ENCODE measurements around the gene FHDC1. TPM values are rescaled to one million over a fixed set of nuclear protein-coding genes. Genes with fewer than 3 reads are reported as not detected.
A peak's percentile ranks its signal among the peaks of the same experiment; 100 is the strongest.

FHDC1 gene
- total and polyA plus RNA-seq, 10 donors, result 0.82 to 14.3 (median 7.5) TPM

DNA sequence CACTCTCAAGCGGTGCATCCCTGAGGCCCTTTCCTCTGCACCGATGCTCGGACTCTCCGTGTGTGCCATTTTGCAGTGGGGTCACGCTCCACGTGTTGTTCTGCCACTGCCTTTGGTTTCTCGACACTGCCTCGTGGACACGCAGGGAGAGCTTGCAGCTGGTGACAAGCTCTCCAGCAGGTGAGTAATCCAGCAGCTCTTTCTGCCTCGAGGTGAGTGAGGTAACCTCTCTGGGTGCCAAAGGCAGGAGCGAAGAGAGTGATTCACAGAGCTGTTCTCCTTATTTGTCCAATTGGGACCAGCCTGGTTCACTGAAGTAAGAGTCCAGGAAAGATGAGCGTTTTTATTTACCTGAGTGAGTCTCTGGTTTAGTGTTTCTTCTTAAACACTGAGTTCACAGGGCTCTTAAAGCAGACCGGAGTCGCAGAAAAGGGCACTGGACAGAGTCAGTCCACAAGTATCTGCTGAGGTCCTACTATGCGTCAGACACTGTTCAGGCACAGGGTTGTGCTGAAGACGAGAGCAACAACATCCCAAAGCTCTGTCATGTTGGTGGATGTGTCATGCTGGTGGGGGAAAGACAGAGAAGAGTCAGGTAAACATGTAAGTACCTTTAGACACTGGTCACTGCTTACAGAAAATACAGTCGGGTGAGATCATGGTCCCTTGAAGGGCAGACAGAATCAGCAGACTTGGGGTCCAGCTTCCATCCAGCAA is 61.8 kb downstream of the FHDC1 start:
- H3K4me3 ChIP-seq, result no peak overlapping the region
- no peaks in the 10 kb centered on the region for H3K36me3 ChIP-seq
- 85 to 96% (median 90%) methylated on average over 17 of the region's 17 CpGs for WGBS, 5 donors
- no peaks in the 10 kb centered on the region for H3K9me3 ChIP-seq
- H3K4me1 ChIP-seq, result peaks cover 0 to 31% (median 18%) of the 10 kb centered on the region in 6 donors
- H3K27ac ChIP-seq, result peak overlapping the region in 4 of 8 donors; percentile 41 to 60 (median 50)
- no peaks in the 10 kb centered on the region for H3K27me3 ChIP-seq (replicated peaks in 1 of 7)
- peak; percentile 55 for DNase-seq
- intact Hi-C loops (cut with DNase I; ENCODE audit: low total_unique reads), result no loop called here
- TF ChIP-seq, protein P1, sequence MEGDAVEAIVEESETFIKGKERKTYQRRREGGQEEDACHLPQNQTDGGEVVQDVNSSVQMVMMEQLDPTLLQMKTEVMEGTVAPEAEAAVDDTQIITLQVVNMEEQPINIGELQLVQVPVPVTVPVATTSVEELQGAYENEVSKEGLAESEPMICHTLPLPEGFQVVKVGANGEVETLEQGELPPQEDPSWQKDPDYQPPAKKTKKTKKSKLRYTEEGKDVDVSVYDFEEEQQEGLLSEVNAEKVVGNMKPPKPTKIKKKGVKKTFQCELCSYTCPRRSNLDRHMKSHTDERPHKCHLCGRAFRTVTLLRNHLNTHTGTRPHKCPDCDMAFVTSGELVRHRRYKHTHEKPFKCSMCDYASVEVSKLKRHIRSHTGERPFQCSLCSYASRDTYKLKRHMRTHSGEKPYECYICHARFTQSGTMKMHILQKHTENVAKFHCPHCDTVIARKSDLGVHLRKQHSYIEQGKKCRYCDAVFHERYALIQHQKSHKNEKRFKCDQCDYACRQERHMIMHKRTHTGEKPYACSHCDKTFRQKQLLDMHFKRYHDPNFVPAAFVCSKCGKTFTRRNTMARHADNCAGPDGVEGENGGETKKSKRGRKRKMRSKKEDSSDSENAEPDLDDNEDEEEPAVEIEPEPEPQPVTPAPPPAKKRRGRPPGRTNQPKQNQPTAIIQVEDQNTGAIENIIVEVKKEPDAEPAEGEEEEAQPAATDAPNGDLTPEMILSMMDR (IDR thresholded peaks at IDR 0.05 in 8 of 11, conservative IDR thresholded peaks at IDR 0.05 in 3 of 11), result no peak
- TF ChIP-seq POLR2AphosphoS5 (IDR thresholded peaks at IDR 0.05), result no peak
- no peak for TF ChIP-seq POLR2A (IDR thresholded peaks at IDR 0.05)

DNA sequence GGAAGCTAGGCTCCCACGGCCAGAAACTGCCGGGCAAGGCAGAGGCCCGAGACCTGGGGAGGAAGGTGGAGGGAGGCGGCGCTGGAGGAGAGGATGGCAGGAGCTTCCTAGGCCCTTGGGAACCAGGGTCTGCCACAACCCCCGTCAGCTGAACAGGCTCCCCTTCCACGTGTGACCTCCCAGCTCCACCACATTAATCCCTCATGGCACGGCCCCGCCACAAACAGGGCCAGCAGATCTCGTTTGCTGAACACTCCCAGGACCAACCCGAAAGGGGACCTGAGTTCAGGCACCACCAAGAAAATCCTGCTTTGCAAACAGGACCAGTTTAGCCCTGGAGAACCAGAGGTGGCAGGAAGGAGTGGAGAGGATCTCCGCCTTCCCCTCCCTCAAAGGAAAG is 62.7 kb downstream of the FHDC1 start:
- peak; percentile 66 for DNase-seq
- WGBS, 5 donors, result 71 to 86% (median 84%) methylated on average over 12 of the region's 12 CpGs
- Histone ChIP-seq H3K4me1 (peaks cover 0 to 33% (median 18%) of the 10 kb centered on the region in 6 donors), H3K9me3 (no peaks in the 10 kb centered on the region), H3K27ac (peak overlapping the region in 6 of 8 donors; percentile 28 to 60 (median 44)), H3K4me3 (no peak overlapping the region), H3K27me3 (replicated peaks in 1 of 7) (no peaks in the 10 kb centered on the region), H3K36me3 (no peaks in the 10 kb centered on the region)
- TF ChIP-seq, protein P1 (IDR thresholded peaks at IDR 0.05 in 8 of 11, conservative IDR thresholded peaks at IDR 0.05 in 3 of 11), result no peak
- no peak for TF ChIP-seq POLR2A (IDR thresholded peaks at IDR 0.05)
- peak in 1 of 3 donors; percentile 12 for TF ChIP-seq POLR2AphosphoS5 (IDR thresholded peaks at IDR 0.05)
- intact Hi-C loops (cut with DNase I; ENCODE audit: low total_unique reads), result no loop called here

DNA sequence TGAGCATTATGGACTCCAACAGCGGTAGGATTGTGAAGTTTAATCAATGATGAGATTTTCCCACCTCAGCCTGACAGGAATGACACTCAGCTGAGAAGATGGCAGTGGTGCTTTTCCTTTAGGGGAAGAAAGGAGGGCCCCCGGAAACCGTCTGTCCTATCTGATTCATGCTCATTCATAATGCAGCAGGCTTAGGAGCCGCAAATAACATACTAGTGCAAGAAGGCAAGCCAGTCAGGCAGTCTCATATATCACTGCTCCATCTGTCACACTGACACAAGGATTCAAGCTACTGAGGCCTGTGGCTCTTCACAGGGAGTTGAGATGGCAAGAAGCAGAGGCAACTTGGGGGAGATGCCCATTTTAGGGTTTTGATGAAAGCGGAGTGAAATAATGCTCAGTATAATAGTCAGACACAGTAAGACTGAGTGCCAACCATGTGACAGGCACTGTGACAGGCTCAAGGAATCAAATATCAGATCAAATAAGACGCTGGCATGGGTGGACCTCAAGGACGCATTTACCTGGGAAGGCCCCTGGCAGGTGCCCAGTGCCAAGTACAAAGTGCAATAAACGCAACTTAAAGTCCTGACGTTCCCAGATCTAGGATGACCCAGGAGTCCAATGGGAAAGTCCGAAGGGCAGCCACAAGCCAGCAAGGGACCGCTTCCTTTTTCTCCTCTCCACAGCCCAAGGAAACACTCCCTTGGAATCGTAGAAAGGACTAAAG is 63.4 kb downstream of the FHDC1 start:
- Histone ChIP-seq H3K4me3 (no peak overlapping the region), H3K9me3 (no peaks in the 10 kb centered on the region), H3K27me3 (replicated peaks in 1 of 7) (no peaks in the 10 kb centered on the region), H3K36me3 (no peaks in the 10 kb centered on the region), H3K4me1 (peaks cover 0 to 39% (median 21%) of the 10 kb centered on the region in 6 donors), H3K27ac (peak overlapping the region in 4 of 8 donors; percentile 28 to 60 (median 50))
- WGBS, 5 donors, result 82 to 92% (median 87%) methylated on average over 12 of the region's 12 CpGs
- no peak for DNase-seq
- no peak for TF ChIP-seq POLR2AphosphoS5 (IDR thresholded peaks at IDR 0.05)
- TF ChIP-seq, protein P1 (IDR thresholded peaks at IDR 0.05 in 8 of 11, conservative IDR thresholded peaks at IDR 0.05 in 3 of 11), result no peak
- TF ChIP-seq POLR2A (IDR thresholded peaks at IDR 0.05), result no peak
- intact Hi-C loops (cut with DNase I; ENCODE audit: low total_unique reads), result no loop called here

DNA sequence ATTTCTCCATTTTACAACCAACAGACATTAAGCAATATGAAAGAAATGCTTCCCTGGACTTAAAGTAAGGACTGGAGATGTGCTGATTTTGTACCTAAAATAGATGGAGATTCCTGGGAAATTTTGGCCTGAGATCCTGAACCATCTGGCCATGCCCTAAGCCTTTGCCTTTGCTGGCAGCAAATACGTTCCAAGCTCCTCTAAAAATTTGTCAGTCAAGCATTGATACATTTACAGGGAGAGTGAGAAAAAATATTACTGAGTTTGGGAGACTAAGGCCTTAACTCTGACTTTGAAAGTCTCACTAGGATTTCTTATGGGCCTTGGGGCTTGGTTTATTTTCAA is 63.9 kb downstream of the FHDC1 start:
- 76 to 89% (median 80%) methylated on average over 1 of the region's 1 CpG for WGBS, 5 donors

More for the DNA sequence above, 63.9 kb downstream of the FHDC1 start:
- no peaks in the 10 kb centered on the region for H3K9me3 ChIP-seq
- no peak for DNase-seq
- no peaks in the 10 kb centered on the region for H3K27me3 ChIP-seq (replicated peaks in 1 of 7)
- H3K4me3 ChIP-seq, result no peak overlapping the region
- no peaks in the 10 kb centered on the region for H3K36me3 ChIP-seq
- intact Hi-C loops (cut with DNase I; ENCODE audit: low total_unique reads), result no loop called here
- TF ChIP-seq POLR2A (IDR thresholded peaks at IDR 0.05) (no peak), POLR2AphosphoS5 (IDR thresholded peaks at IDR 0.05) (no peak)
- TF ChIP-seq, protein P1 (IDR thresholded peaks at IDR 0.05 in 8 of 11, conservative IDR thresholded peaks at IDR 0.05 in 3 of 11), result no peak
- H3K4me1 ChIP-seq, result peaks cover 0 to 45% (median 21%) of the 10 kb centered on the region in 6 donors
- H3K27ac ChIP-seq, result no peak overlapping the region
